ENCODE results near the gene C2CD5.
"Not testable (repeated sequence)": the region's sequence is repeated elsewhere in the genome, so short reads cannot be mapped to it uniquely, and the experiment has no call there.

The C2CD5 gene

DNA sequence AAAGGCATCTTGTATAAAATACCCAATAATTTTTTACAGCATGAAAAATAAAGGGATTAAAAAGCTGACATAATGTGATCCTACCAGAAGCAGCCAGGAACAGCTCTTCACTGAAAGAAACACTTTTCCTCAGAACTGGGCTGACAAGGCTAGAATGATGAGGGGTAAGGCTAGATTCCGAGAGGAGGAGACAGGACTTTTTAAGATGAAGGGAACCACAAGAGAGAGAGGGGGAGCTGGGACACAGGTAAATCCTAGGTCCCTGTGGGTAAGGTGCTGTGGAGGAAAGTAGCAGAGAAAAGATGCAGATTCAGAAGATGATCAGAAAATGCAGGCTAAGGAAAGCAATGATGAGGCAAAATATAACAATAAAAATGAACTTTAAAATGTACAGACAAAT is 29.5 kb downstream of the C2CD5 start:
- no peaks in the 10 kb centered on the region for H3K27me3 ChIP-seq (ENCODE audit: low read depth, low read length)
- H3K9me3 ChIP-seq (ENCODE audit: control insufficient read depth in 1 of 2, low read length in 2 of 2) = no peaks in the 10 kb centered on the region
- no peak overlapping the region for H3K4me3 ChIP-seq (ENCODE audit: low read depth in 1 of 2, low read length in 2 of 2)
- peaks cover 0 to 5% of the 10 kb centered on the region in 2 donors for H3K4me1 ChIP-seq (ENCODE audit: control insufficient read depth in 1 of 2, insufficient read depth in 2 of 2, low read length in 2 of 2)
- no peak overlapping the region for H3K27ac ChIP-seq (ENCODE audit: low read length)
- peaks cover 7 to 12% of the 10 kb centered on the region in 2 donors for H3K36me3 ChIP-seq (ENCODE audit: control insufficient read depth in 1 of 2, insufficient read depth in 2 of 2, low read length in 2 of 2)

- Histone ChIP-seq H3K27me3 (ENCODE audit: low read depth, low read length) (no peaks in the 10 kb centered on the region), H3K27ac (ENCODE audit: low read length) (no peak overlapping the region), H3K36me3 (ENCODE audit: control insufficient read depth in 1 of 2, insufficient read depth in 2 of 2, low read length in 2 of 2) (peaks cover 8 to 15% of the 10 kb centered on the region in 2 donors), H3K4me1 (ENCODE audit: control insufficient read depth in 1 of 2, insufficient read depth in 2 of 2, low read length in 2 of 2) (no peaks in the 10 kb centered on the region), H3K4me3 (ENCODE audit: low read depth in 1 of 2, low read length in 2 of 2) (no peak overlapping the region), H3K9me3 (ENCODE audit: control insufficient read depth in 1 of 2, low read length in 2 of 2) (no peaks in the 10 kb centered on the region)
These were observed 38.5 kb downstream of the C2CD5 start for GRCh38 chr12:22505826-22506225.

GRCh38 chr12:22500100-22500499 is 44.2 kb downstream of the C2CD5 start:
- Histone ChIP-seq H3K36me3 (ENCODE audit: control insufficient read depth in 1 of 2, insufficient read depth in 2 of 2, low read length in 2 of 2) (peaks cover 0 to 4% of the 10 kb centered on the region in 2 donors), H3K4me1 (ENCODE audit: control insufficient read depth in 1 of 2, insufficient read depth in 2 of 2, low read length in 2 of 2) (no peaks in the 10 kb centered on the region), H3K27me3 (ENCODE audit: low read depth, low read length) (no peaks in the 10 kb centered on the region), H3K27ac (ENCODE audit: low read length) (no peak overlapping the region), H3K4me3 (ENCODE audit: low read depth in 1 of 2, low read length in 2 of 2) (no peak overlapping the region), H3K9me3 (ENCODE audit: control insufficient read depth in 1 of 2, low read length in 2 of 2) (no peaks in the 10 kb centered on the region)

DNA sequence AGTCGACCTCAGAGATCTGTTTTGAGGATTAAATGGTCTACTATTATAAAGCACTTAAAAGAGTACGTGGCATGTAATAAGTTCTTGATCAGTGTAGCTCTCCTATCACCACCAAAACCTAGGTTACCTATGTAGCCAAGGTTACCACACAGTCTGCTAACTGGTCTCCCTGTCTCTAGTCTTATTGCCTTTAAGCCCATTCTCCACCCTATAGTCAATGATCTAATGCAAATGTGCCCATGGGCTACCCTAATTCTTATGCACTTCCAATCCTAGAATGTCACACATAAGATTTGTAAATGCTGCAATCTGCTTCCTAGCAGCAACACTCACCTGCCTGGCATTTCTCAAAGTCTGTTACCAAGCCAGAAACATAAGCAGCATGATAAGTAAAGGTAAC is 44.9 kb downstream of the C2CD5 start:
- no peaks in the 10 kb centered on the region for H3K4me1 ChIP-seq (ENCODE audit: control insufficient read depth in 1 of 2, insufficient read depth in 2 of 2, low read length in 2 of 2)
- no peak overlapping the region for H3K27ac ChIP-seq (ENCODE audit: low read length)
- H3K27me3 ChIP-seq (ENCODE audit: low read depth, low read length) = no peaks in the 10 kb centered on the region
- no peaks in the 10 kb centered on the region for H3K36me3 ChIP-seq (ENCODE audit: control insufficient read depth in 1 of 2, insufficient read depth in 2 of 2, low read length in 2 of 2)
- no peaks in the 10 kb centered on the region for H3K9me3 ChIP-seq (ENCODE audit: control insufficient read depth in 1 of 2, low read length in 2 of 2)
- H3K4me3 ChIP-seq (ENCODE audit: low read depth in 1 of 2, low read length in 2 of 2) = no peak overlapping the region

DNA sequence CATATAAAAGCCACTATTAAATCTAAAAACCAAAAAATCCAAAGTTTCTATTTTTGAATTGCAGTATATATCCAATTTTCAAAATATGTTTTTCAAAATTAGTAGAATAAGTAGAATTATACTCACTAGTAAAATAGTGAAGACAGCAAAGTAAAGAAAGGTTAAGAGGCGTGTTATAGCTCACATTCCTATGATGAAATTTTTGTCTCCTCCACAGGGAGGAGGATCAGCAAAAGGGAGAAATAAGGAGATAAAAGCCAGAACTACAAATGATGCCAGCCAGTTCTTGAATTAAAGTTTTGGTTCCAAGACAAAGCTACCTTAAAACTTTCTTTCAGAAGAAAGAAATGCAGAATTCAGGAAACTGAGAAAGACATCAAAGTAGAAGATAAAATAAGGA is 50.0 kb downstream of the C2CD5 start:
- H3K27me3 ChIP-seq (ENCODE audit: low read depth, low read length) = no peaks in the 10 kb centered on the region
- no peak overlapping the region for H3K4me3 ChIP-seq (ENCODE audit: low read depth in 1 of 2, low read length in 2 of 2)
- H3K36me3 ChIP-seq (ENCODE audit: control insufficient read depth in 1 of 2, insufficient read depth in 2 of 2, low read length in 2 of 2) = peaks cover 16 to 19% of the 10 kb centered on the region in 2 donors
- no peaks in the 10 kb centered on the region for H3K9me3 ChIP-seq (ENCODE audit: control insufficient read depth in 1 of 2, low read length in 2 of 2)
- no peak overlapping the region for H3K27ac ChIP-seq (ENCODE audit: low read length)
- no peaks in the 10 kb centered on the region for H3K4me1 ChIP-seq (ENCODE audit: control insufficient read depth in 1 of 2, insufficient read depth in 2 of 2, low read length in 2 of 2)

- no peaks in the 10 kb centered on the region for H3K9me3 ChIP-seq (ENCODE audit: control insufficient read depth in 1 of 2, low read length in 2 of 2)
- no peak overlapping the region for H3K27ac ChIP-seq (ENCODE audit: low read length)
- H3K4me1 ChIP-seq (ENCODE audit: control insufficient read depth in 1 of 2, insufficient read depth in 2 of 2, low read length in 2 of 2) = no peaks in the 10 kb centered on the region
- H3K27me3 ChIP-seq (ENCODE audit: low read depth, low read length) = no peaks in the 10 kb centered on the region
- H3K36me3 ChIP-seq (ENCODE audit: control insufficient read depth in 1 of 2, insufficient read depth in 2 of 2, low read length in 2 of 2) = peaks cover 16 to 19% of the 10 kb centered on the region in 2 donors
- H3K4me3 ChIP-seq (ENCODE audit: low read depth in 1 of 2, low read length in 2 of 2) = no peak overlapping the region
These were observed 53.3 kb downstream of the C2CD5 start for GRCh38 chr12:22491034-22491433.

GRCh38 chr12:22488478-22488877 is 55.9 kb downstream of the C2CD5 start:
- Histone ChIP-seq H3K9me3 (ENCODE audit: control insufficient read depth in 1 of 2, low read length in 2 of 2) (no peaks in the 10 kb centered on the region), H3K36me3 (ENCODE audit: control insufficient read depth in 1 of 2, insufficient read depth in 2 of 2, low read length in 2 of 2) (peaks cover 26% of the 10 kb centered on the region in 2 donors), H3K27ac (ENCODE audit: low read length) (no peak overlapping the region), H3K4me1 (ENCODE audit: control insufficient read depth in 1 of 2, insufficient read depth in 2 of 2, low read length in 2 of 2) (no peaks in the 10 kb centered on the region), H3K4me3 (ENCODE audit: low read depth in 1 of 2, low read length in 2 of 2) (no peak overlapping the region), H3K27me3 (ENCODE audit: low read depth, low read length) (no peaks in the 10 kb centered on the region)

- H3K36me3 ChIP-seq (ENCODE audit: control insufficient read depth in 1 of 2, insufficient read depth in 2 of 2, low read length in 2 of 2) = peaks cover 23 to 24% of the 10 kb centered on the region in 2 donors
- H3K9me3 ChIP-seq (ENCODE audit: control insufficient read depth in 1 of 2, low read length in 2 of 2); H3K4me1 ChIP-seq (ENCODE audit: control insufficient read depth in 1 of 2, insufficient read depth in 2 of 2, low read length in 2 of 2); H3K4me3 ChIP-seq (ENCODE audit: low read depth in 1 of 2, low read length in 2 of 2); H3K27ac ChIP-seq (ENCODE audit: low read length); H3K27me3 ChIP-seq (ENCODE audit: low read depth, low read length): not testable (repeated sequence)
These were observed 56.7 kb downstream of the C2CD5 start for GRCh38 chr12:22487683-22488082.

DNA sequence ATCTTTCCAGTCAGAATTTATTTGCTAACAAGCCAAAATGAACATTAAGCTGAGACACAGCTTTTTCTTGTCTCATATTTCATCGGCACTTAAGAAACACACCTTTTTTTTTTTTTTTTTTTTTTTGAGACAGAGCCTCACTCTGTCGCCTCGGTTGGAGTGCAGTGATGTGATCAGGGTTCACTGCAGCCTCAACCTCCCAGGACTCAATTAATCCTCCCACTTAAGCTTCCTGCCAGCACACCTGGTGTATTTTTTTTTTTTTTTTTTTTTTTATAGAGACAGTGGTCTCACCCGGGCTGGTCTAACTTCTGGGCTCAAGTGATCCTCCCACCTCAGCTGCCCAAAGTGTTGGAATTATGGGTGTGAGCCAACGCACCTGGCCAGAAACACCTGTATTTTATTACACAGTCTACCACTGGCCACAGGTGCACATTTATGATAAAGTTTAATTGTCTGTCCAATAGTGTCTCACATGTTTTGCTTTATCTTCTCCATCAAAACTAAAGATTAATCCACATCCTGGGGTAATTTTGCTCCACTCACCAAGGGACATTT is 62.7 kb downstream of the C2CD5 start:
- Histone ChIP-seq H3K4me1 (ENCODE audit: control insufficient read depth in 1 of 2, insufficient read depth in 2 of 2, low read length in 2 of 2) (no peaks in the 10 kb centered on the region), H3K27me3 (ENCODE audit: low read depth, low read length) (no peaks in the 10 kb centered on the region), H3K36me3 (ENCODE audit: control insufficient read depth in 1 of 2, insufficient read depth in 2 of 2, low read length in 2 of 2) (peaks cover 10 to 29% of the 10 kb centered on the region in 2 donors), H3K27ac (ENCODE audit: low read length) (no peak overlapping the region), H3K9me3 (ENCODE audit: control insufficient read depth in 1 of 2, low read length in 2 of 2) (no peaks in the 10 kb centered on the region), H3K4me3 (ENCODE audit: low read depth in 1 of 2, low read length in 2 of 2) (no peak overlapping the region)

- H3K4me3 ChIP-seq (ENCODE audit: low read depth in 1 of 2, low read length in 2 of 2); H3K4me1 ChIP-seq (ENCODE audit: control insufficient read depth in 1 of 2, insufficient read depth in 2 of 2, low read length in 2 of 2); H3K27me3 ChIP-seq (ENCODE audit: low read depth, low read length); H3K27ac ChIP-seq (ENCODE audit: low read length); H3K9me3 ChIP-seq (ENCODE audit: control insufficient read depth in 1 of 2, low read length in 2 of 2): not testable (repeated sequence)
- H3K36me3 ChIP-seq (ENCODE audit: control insufficient read depth in 1 of 2, insufficient read depth in 2 of 2, low read length in 2 of 2) = peaks cover 10 to 29% of the 10 kb centered on the region in 2 donors
These were observed 63.5 kb downstream of the C2CD5 start for GRCh38 chr12:22480814-22481213.

DNA sequence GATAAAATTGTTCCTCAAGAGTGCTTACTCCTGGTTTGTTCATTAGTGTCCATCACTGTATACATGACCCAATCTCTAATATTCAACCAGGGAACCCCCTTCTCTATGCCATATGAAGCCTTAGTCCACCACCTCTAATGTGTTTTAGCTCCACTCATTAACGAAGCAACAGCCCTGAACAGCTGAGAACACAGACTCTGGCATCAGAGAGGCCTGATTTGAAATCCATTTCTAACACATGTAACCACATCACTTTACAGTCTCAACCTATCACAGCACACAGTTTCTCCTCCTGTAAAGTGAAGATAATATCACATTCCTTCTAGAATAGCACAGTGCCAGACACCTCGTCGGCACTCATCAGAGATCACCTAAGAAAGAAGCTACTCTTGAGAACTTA is 64.3 kb downstream of the C2CD5 start:
- peaks cover 10 to 29% of the 10 kb centered on the region in 2 donors for H3K36me3 ChIP-seq (ENCODE audit: control insufficient read depth in 1 of 2, insufficient read depth in 2 of 2, low read length in 2 of 2)

GRCh38 chr12:22477894-22478287 is 66.5 kb downstream of the C2CD5 start:
- peaks cover 13 to 25% of the 10 kb centered on the region in 2 donors for H3K36me3 ChIP-seq (ENCODE audit: control insufficient read depth in 1 of 2, insufficient read depth in 2 of 2, low read length in 2 of 2)
- no peaks in the 10 kb centered on the region for H3K4me1 ChIP-seq (ENCODE audit: control insufficient read depth in 1 of 2, insufficient read depth in 2 of 2, low read length in 2 of 2)
- no peaks in the 10 kb centered on the region for H3K27me3 ChIP-seq (ENCODE audit: low read depth, low read length)

More for the DNA sequence above, 64.3 kb downstream of the C2CD5 start:
- Histone ChIP-seq H3K27ac (ENCODE audit: low read length) (no peak overlapping the region), H3K4me3 (ENCODE audit: low read depth in 1 of 2, low read length in 2 of 2) (no peak overlapping the region), H3K4me1 (ENCODE audit: control insufficient read depth in 1 of 2, insufficient read depth in 2 of 2, low read length in 2 of 2) (no peaks in the 10 kb centered on the region), H3K27me3 (ENCODE audit: low read depth, low read length) (no peaks in the 10 kb centered on the region), H3K9me3 (ENCODE audit: control insufficient read depth in 1 of 2, low read length in 2 of 2) (no peaks in the 10 kb centered on the region)

More at GRCh38 chr12:22477894-22478287, 66.5 kb downstream of the C2CD5 start:
- Histone ChIP-seq H3K4me3 (ENCODE audit: low read depth in 1 of 2, low read length in 2 of 2) (no peak overlapping the region), H3K9me3 (ENCODE audit: control insufficient read depth in 1 of 2, low read length in 2 of 2) (no peaks in the 10 kb centered on the region), H3K27ac (ENCODE audit: low read length) (no peak overlapping the region)
